ENCODE measurements around the gene JPH2. TPM values are rescaled to one million over a fixed set of nuclear protein-coding genes. Genes with fewer than 3 reads are reported as not detected.
A peak's percentile ranks its signal among the peaks of the same experiment; 100 is the strongest.

Gene JPH2
- total and polyA plus RNA-seq, 2 of the 4 experiments (the other 2 are of a cell fraction), result 0.44 to 0.54 TPM

GRCh38 chr20:44113618-44114376 lies 73.2 kb downstream of the JPH2 start:
- 0% methylated on average over 1 of the region's 8 CpGs; no CpG with 5 or more reads in 1 of the 2 experiments for WGBS, 2 experiments (ENCODE audit: extremely low coverage in 2 of 2, insufficient read length in 1 of 2)
- Histone ChIP-seq H2AK5ac (ENCODE audit: low read depth, low read length) (no peak overlapping the region; the same call in 1 of the 2 replicates), H3K27me3 (ENCODE audit: control insufficient read depth, insufficient read depth, low read length) (peaks cover 3% of the 10 kb centered on the region), H3K4me3 (ENCODE audit: insufficient read depth, low read depth, low read length) (no peak overlapping the region), H3K9me3 (ENCODE audit: control insufficient read depth, insufficient read depth, low read length) (no peaks in the 10 kb centered on the region), H3K9ac (ENCODE audit: low read depth, low read length) (no peak overlapping the region), H2BK5ac (ENCODE audit: low read depth, low read length, poor library complexity, severe bottlenecking) (no peak overlapping the region), H3K79me1 (ENCODE audit: low read depth in 1 of 2, low read length in 2 of 2) (no peaks in the 10 kb centered on the region; a peak in 1 of 4 replicates), H3K36me3 (ENCODE audit: control insufficient read depth, insufficient read depth, low read length) (no peaks in the 10 kb centered on the region), H2AFZ (replicated peaks; ENCODE audit: low read length, poor library complexity) (no peak overlapping the region), H4K5ac (ENCODE audit: low read depth, low read length) (no peak overlapping the region), H4K91ac (ENCODE audit: insufficient read depth, low read depth, low read length) (no peak overlapping the region), H4K20me1 (ENCODE audit: insufficient read depth, low read length) (no peaks in the 10 kb centered on the region), H2AK9ac (replicated peaks; ENCODE audit: low read depth, low read length, poor library complexity) (peak overlapping the region; percentile 70), H3K14ac (replicated peaks; ENCODE audit: low read depth, low read length) (no peak overlapping the region), H3K4ac (ENCODE audit: low read depth, low read length) (no peak overlapping the region), H3K4me2 (ENCODE audit: low read depth, low read length) (no peak overlapping the region), H3K4me1 (ENCODE audit: control insufficient read depth, insufficient read depth, low read length) (peaks cover 1% of the 10 kb centered on the region; the same call in 1 of the 2 replicates), H3K56ac (ENCODE audit: extremely low read depth, insufficient read depth, low read length) (no peak overlapping the region), H3K9me1 (ENCODE audit: insufficient read depth, low read length) (no peaks in the 10 kb centered on the region; the same call in 1 of the 2 replicates), H2BK120ac (ENCODE audit: low read depth, low read length) (no peak overlapping the region), H3K18ac (ENCODE audit: low read depth, low read length) (no peak overlapping the region), H2BK20ac (ENCODE audit: low read depth, low read length) (no peak overlapping the region), H3K23ac (ENCODE audit: low read depth, low read length) (no peak overlapping the region), H4K8ac (ENCODE audit: low read depth in 2 of 2, low read length in 2 of 2) (no peak overlapping the region), H2BK15ac (ENCODE audit: low read depth, low read length) (no peak overlapping the region), H3K27ac (ENCODE audit: insufficient read depth, low read length) (no peak overlapping the region)
- dilution Hi-C loops (cut with HindIII; ENCODE audit: low sequenced_read_pairs, unreplicated experiment) (no loop called here), in situ Hi-C loops (cut with MboI; ENCODE audit: low sequenced_read_pairs) (no loop called here), intact Hi-C loops (cut with micrococcal nuclease) (no loop called here)
- DNase-seq (no peak), ATAC-seq (ENCODE audit: low read depth) (no peak)
- BruUV-seq (replicated peaks), result no TSS peak
- ChIA-PET CTCF (interaction anchor here (5.6 kb wide), 1 partner anchor 76 kb away, joined by 67 read pairs; the partner anchor contains the start of gene JPH2), POLR2A (ENCODE audit: unreplicated experiment) (no interaction called here)
- TF ChIP-seq RAD21 (IDR thresholded peaks at IDR 0.05; ENCODE audit: low read length) (no peak), POLR2A (IDR thresholded peaks at IDR 0.05; ENCODE audit: low read depth, low read length) (no peak), MXI1 (IDR thresholded peaks at IDR 0.05; ENCODE audit: borderline replicate concordance, low read depth, low read length) (no peak), USF2 (IDR thresholded peaks at IDR 0.05; ENCODE audit: low read depth, low read length) (no peak), CHD1 (IDR thresholded peaks at IDR 0.05; ENCODE audit: low read depth, low read length) (no peak), BHLHE40 (IDR thresholded peaks at IDR 0.05; ENCODE audit: low read depth, low read length) (no peak), MAFK (IDR thresholded peaks at IDR 0.05; ENCODE audit: low read depth, low read length) (no peak), ELK1 (IDR thresholded peaks at IDR 0.05; ENCODE audit: borderline replicate concordance, low read depth, low read length) (no peak), CTCF (conservative IDR thresholded peaks at IDR 0.05; ENCODE audit: low read depth, low read length) (no peak), NFE2L2 (IDR thresholded peaks at IDR 0.05; ENCODE audit: low read depth, low read length) (no peak), RCOR1 (IDR thresholded peaks at IDR 0.05; ENCODE audit: insufficient replicate concordance, low read length) (no peak), FOS (IDR thresholded peaks at IDR 0.05; ENCODE audit: low read depth, low read length) (no peak), SMC3 (IDR thresholded peaks at IDR 0.05; ENCODE audit: low read depth, low read length) (no peak), RFX5 (IDR thresholded peaks at IDR 0.05; ENCODE audit: low read depth, low read length) (no peak)
